Measurements from ENCODE around the gene LAGE3. TPM values are rescaled to one million over a fixed set of nuclear protein-coding genes. Genes with fewer than 3 reads are reported as not detected.

LAGE3 gene
- total RNA-seq, 2 donors from 2014 or later: 9.8 to 11.5 TPM

DNA sequence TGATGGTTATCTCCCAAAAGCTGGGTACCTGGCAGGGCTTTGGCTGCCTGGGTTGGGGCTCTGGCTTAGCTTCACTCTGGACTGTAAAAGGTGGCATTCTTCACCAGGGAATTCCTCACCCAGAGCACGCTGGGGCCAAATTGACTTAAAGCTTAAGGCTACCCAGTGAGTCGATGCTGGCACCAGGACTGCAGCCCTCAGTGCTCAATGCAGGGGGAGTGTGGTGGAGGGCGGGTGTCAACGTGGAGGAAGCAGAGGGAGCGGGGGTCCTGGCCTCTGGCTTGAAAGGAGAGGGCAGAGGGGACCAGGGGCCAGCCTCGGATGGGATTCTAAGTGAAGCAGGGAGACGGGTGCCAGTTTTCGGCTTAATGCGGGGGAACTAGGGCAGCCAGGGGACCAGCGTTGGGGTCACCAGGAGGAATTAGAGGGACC lies 35.6 kb downstream of the LAGE3 start:
- DNase-seq: no peak
- ATAC-seq: no peak
- intact Hi-C loops (cut with DNase I, micrococcal nuclease): no loop called here

DNA sequence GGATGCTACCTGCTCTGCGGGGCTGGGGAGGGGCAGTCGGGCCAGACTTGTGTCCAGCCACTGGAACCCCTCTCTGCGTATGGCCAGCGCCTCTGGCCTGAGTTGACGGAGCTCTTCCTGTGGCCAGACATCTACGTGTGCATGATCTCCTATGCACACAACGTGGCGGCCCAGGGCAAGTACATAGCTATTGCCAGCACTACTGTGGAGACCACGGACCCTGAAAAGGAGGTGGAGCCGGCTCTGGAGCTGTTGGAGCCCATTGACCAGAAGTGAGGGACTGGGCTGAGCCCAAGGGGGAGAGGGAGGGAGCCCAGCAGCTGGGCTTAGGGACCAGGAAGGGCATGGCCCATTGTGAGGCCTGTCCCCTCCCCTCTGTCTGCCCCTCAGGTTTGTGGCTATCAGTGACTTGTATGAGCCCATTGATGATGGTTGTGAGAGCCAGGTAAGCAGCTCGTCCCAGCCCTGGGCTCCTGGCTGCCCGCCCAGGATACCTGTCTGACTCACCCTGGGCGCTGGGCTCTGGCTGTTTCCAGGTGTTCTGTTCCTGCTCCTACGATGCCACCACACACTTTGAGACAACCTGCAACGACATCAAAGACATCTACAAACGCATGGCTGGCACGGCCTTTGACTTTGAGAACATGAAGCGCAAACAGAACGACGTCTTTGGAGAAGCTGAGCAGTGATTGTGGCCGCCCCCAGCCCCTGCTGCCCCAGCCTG lies 36.9 kb downstream of the LAGE3 start:
- DNase-seq: no peak
- ATAC-seq: no peak
- intact Hi-C loops (cut with DNase I, micrococcal nuclease): no loop called here

DNA sequence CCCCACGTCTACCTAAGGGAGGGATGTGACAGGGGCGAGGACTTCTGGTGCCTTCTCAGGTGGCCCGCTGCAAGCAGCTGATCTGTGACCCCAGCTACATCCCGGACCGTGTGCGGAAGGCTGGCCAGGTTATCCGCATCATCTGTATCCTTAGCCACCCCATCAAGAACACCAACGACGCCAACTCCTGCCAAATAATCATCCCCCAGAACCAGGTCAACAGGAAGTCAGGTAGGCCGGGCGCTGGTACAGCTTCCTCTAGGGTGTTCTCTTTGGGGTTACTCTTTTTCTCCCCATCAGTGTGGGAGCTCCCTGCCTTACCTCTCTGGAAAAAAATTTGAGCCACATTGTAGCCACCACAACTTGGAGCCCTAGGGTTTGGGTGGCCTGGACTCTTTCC lies 37.5 kb downstream of the LAGE3 start:
- intact Hi-C loops (cut with DNase I, micrococcal nuclease): no loop called here
- ATAC-seq: no peak
- no peak for DNase-seq

DNA sequence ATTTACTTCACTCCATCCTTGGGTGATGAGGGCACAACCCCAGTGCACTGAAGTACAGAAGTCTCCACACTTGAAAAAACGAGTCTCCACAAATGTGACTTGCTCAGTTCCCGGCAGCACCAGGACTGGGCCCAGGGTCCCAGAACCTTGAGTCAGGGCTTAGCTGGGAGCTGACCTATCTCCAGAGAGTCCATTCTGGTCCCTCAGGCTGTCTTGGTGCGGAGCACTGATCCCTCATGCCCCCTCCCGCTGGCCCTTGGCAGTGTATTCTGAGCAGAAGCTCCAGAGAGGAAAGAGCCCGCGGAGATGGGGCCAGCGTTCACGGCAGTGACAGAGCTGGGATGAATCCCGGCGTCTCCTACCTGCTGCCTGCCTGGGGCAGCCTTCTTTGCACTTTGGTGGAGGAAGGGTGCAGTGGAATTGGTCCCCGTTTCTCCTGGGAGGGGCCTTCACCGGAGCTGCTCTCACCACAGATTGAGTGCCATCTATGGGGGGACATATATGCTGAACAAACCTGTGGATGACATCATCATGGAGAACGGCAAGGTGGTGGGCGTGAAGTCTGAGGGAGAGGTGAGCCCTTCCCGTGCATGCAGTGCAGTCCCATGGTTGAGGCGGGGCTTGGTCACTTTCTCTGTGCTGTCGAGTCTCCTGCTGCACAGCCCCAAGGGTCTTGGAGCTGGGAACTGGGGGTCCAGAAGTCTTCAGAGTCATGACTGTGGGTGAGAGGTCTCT lies 38.3 kb downstream of the LAGE3 start:
- intact Hi-C loops (cut with DNase I, micrococcal nuclease): no loop called here
- DNase-seq: no peak
- no peak for ATAC-seq

DNA sequence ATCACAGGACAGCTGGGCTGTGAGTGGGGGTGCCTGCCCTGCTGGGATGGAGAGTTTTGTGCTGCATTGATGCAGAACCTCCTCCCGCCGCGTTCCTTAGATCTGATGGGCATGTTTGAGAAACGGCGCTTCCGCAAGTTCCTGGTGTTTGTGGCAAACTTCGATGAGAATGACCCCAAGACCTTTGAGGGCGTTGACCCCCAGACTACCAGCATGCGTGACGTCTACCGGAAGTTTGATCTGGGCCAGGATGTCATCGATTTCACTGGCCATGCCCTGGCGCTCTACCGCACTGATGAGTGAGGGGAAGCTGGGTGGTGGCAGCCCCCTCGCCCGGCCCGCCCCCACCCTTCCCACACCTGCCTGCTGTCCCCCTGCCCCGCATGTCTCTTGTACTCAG lies 39.2 kb downstream of the LAGE3 start:
- ATAC-seq (no peak), DNase-seq (no peak)
- intact Hi-C loops (cut with DNase I, micrococcal nuclease): no loop called here

DNA sequence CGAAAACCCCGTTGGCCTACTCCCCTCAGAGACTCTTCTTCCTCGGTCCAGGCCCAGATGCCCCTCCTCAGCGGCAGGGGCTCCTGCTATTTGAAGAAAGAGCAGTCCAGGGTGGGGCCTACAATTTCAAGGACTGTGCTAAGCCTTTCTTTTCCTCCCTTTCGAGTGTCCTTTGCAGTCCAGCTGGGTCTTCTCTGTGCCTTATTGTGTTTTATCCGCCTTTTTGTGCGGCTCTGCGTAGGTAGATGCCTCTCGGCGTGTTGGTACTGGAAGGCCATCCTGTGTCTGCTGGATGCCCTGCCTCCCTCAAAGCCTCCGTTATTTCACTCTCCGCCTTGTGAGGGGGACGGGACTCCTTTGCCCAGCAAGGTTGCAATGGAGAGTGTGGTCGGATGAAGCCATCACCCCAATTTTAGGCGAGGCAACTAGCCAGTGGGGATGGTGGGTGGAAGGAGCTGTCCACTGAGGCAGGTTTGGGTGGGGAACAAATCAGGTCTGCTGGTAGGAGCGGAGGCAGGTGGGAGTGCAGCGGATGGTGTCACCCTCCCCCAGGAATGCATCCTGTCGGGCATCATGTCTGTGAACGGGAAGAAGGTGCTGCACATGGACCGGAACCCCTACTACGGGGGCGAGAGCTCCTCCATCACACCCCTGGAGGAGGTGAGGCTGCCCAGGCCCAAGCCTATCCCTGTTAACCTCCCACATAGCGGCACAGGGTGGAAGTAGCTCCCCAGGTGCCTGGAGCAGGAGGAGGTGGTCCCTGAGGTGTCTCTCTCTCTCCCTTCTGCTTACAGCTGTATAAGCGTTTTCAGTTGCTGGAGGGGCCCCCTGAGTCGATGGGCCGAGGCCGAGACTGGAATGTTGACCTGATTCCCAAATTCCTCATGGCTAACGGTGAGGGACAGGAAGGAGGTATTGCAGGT lies 40.8 kb downstream of the LAGE3 start:
- DNase-seq: no peak
- intact Hi-C loops (cut with DNase I, micrococcal nuclease): no loop called here
- no peak for ATAC-seq

DNA sequence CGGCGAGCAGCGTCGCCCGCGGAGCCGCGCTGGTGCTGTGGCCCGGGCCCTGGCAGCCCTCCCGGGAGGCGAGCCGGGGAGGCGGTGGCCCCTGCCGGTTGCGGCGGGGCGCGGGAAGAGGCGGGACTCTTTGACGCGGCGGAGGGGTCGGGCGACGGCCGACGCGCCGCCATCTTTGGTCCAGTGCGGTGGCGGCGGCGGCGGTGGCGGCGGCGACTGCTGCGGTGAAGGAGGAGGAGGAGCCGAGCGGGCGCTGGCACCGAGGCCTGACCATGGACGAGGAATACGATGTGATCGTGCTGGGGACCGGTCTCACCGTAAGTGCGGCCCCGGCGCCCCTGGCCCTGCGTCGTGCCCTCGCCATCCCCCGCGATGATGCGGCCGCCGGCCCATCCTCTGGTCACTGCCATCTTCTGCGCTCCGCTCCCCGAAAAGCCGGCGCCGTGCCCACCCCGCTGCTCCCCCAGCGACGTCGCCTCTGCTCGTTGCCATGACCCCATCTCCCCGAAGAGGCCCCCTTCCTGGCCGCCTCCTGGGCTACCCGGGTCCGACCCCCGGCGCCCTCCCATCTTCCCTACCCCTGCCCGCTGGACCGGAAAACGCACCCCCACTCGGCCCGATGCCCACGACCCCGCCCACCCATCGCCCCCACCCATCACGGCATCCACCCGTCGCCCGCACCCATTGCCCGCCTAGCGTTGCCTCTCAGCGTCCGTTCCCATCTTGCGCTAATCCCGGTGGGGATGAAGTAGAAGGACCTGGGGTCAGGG lies 41.9 kb downstream of the LAGE3 start, which contains the start of gene GDI1:
Gene GDI1, plus strand, starts transcription at position 172 of the 770 bp plus-strand sequence. Its CDS starts 101 bp downstream, at position 273.
- peak in 1 of 2 donors; percentile 58 for DNase-seq
- intact Hi-C loops (cut with DNase I, micrococcal nuclease): no loop called here
- ATAC-seq: peak; percentile 73

DNA sequence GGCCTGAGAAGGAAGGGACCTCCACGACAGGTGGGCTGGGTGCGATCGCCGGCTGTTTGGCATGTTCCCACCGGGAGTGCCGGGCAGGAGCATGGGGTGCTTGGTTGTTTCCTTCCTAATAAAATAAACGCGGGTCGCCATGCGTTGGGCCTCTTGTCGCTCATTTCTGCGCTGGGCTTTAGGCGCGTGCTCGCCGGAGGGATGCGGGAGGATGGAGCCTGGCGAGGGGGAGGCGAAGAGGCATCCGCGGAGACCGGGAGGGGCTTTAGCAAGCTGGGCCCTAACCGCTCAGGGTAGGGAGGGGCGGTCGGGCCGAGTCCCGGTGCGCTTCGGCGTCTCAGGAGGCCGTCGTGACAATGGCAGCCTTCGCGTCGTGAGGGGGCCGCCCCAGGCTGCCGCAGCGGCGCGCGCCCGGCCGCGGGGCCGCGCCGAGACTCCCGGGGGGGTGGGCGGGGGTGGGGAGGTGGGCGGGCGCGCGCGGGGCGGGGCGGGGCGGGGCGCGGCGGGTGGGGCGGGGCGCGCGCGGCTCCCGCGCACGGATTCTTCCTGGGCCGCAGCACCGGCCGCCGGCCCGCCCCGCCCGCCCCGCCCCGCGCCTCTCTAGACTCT lies 42.6 kb downstream of the LAGE3 start:
- DNase-seq (peak in 1 of 2 donors; percentile 41), ATAC-seq (peak; percentile 53)
- intact Hi-C loops (cut with DNase I, micrococcal nuclease): no loop called here

DNA sequence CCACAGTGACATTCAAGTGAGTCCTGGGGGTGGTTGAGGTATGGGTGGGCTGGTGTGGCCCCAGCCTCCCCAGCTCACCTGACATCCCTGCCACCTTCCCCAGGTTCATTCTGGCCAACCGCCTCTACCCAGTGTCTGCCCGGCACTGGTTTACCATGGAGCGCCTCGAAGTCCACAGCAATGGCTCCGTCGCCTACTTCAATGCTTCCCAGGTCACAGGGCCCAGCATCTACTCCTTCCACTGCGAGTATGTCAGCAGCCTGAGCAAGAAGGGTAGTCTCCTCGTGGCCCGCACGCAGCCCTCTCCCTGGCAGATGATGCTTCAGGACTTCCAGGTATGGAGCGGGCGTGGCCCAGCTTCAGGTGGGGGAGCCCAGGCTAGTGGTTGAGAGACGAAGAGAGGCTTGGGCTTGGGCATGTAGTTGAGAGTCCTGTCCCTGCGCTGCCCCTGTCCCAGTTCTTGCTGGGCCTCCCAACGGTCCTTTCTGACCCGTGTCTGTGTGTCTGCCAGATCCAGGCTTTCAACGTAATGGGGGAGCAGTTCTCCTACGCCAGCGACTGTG lies 43.8 kb downstream of the LAGE3 start:
- ATAC-seq (no peak), DNase-seq (no peak)
- intact Hi-C loops (cut with DNase I, micrococcal nuclease): no loop called here

DNA sequence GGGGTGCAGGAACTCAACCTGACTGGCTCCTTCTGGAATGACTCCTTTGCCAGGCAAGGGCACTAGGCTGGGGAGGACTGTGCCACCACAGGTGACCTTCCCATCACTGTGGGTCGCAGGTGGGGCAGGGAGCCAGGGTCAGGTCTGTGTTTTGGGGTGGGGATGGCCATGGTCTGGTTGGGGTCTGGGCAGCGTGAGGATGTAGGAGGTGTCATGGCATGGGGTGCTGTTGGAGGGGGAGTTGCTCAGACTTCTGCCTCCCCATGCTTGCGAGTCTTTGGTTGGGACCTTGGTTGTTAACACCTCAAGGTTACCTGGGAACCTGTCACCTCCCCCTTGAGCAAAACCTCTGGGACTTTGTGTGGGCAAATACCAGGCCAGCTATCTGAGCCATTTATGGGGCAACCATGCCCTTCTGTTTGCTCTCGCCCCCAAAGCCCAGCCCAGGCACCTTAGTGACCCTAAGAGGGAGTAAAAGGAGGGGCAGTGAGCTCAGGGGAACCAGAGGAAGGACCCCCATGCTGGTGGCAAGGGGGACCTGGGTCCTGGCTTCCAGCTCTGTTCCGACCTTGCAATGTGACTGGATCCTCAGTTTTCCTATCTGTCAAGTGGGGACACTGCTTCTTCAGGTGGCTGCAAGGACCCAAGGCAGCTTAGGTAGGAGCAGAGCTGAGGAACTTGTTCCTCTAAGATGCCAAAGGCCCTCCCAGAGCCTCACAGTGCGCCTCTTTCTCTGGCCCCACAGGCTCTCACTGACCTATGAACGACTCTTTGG lies 44.5 kb downstream of the LAGE3 start:
- DNase-seq (no peak), ATAC-seq (no peak)
- intact Hi-C loops (cut with DNase I, micrococcal nuclease): no loop called here

DNA sequence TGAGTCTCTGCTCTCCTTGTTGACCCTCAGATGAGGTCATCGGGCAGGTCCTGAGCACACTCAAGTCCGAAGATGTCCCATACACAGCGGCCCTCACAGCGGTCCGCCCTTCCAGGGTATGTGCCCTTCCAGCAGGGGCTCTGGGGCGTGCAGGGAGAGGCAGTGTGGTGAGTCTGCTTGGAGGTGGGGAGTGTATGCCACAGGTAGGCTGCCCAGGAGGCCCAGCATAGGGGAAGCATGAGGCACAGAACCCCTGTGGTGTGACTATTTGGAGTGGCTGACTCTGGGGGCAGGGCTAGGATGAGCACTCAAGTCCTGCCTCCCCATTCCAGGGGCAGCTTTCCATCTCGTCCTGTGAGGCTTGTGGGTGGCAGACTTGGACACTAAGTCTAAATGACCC lies 45.5 kb downstream of the LAGE3 start:
- no peak for ATAC-seq

DNA sequence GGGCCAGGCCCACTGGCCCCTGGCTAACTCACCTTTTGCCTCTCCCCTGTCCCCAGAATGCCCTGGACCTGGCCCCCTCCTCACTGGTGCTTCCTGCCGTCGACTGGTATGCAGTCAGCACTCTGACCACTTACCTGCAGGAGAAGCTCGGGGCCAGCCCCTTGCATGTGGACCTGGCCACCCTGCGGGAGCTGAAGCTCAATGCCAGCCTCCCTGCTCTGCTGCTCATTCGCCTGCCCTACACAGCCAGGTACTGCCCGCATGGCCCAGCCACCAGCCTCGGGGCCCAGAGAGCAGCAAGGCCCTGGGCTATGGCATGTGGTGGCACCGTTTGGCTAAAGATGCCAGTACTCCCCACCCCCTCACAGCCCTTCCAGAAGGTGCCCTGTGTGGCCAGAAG lies 46.9 kb downstream of the LAGE3 start:
- intact Hi-C loops (cut with DNase I, micrococcal nuclease): no loop called here
- ATAC-seq (no peak), DNase-seq (no peak)

More for the DNA sequence above, 45.5 kb downstream of the LAGE3 start:
- DNase-seq: no peak
- intact Hi-C loops (cut with DNase I, micrococcal nuclease): no loop called here

DNA sequence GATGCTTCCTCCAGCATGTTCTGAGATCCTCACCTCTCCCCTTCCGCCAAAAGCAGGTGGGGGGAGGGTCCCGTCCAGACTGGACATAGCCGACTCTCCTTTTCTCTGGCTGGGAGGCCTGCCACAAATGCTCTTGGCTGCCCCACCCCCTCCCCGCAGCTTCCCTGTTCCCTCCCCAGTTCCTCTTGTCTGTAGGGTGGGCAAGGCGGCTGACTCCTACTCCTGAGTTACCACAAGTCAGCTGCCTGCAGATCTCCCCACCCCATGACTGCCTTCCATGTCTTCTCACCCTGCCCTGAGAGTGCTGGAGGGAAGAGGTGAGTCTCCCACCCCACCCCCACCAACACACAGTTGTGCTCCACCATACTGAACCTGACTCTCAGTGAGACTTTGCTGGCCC lies 47.7 kb downstream of the LAGE3 start:
- no peak for ATAC-seq
- no peak for DNase-seq
- intact Hi-C loops (cut with DNase I, micrococcal nuclease): no loop called here

DNA sequence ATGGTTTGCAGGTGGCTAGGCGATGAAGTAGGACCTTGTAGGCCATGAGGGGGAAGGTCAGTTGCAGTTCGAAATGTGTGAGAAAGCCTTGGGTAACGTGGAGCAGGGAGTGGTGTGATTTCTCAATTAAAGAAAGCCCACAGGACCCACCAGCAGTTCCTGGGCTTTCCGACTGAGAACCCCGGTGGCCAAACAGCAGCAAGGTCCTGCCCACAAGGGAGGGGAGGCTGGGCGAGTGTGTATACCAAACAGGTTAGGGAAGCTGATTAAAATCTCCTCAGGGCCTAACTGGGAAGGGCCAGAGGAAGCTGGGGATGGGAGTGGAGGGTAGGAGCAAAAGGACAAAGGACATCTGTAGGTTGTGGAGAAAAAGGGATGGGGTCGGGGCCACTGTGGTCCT lies 48.2 kb downstream of the LAGE3 start:
- ATAC-seq: no peak
- DNase-seq: no peak
- intact Hi-C loops (cut with DNase I, micrococcal nuclease): no loop called here

DNA sequence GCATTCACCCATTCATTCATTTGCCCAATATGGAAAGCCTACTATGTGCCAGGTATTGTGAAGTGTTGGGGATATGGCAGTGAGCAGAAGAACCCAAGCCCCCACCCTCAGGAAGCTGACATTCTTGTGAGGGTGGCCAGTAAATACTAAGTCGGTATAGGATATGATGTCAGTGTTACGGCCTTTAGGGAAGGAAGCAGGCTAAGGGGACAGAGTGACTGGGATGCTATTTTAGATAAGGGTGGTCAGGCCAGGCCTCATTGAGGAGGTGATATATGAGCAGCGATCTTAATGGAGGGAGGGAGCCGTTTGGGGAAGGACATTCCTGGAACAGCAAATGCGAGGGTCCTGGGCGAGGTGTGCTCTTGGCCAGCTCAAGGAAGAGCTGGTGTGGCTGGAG lies 48.6 kb downstream of the LAGE3 start:
- DNase-seq (no peak), ATAC-seq (no peak)
- intact Hi-C loops (cut with DNase I, micrococcal nuclease): no loop called here

DNA sequence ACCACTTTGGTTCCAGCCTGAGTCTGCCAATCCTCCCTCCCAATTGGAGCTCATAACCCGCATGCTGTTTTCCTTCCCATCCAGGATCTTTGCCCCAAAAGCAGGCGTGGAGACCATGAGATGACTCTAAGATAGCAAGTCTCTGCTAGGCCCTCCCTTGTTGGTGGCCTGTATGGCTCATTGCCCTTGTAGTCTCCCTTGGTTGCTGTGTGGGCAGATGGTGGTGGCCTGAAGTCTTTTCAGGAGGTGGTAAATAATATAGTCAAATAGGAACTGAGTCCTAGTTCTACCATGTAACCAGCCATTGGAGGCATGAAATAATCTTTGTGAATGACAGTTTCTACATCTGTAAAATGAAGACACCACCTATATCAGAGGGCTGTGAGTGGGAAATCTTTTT lies 49.4 kb downstream of the LAGE3 start:
- DNase-seq: no peak
- intact Hi-C loops (cut with DNase I, micrococcal nuclease): no loop called here

More for the DNA sequence above, 49.4 kb downstream of the LAGE3 start:
- no peak for ATAC-seq
